NCI-H526 treated with DMSO at 0.1 percent for 48 hours (cell line): Measurements from ENCODE around the gene GSN.

Source experiments
- DNase-seq: peaks from one replicate; lab custom pipeline; 2025; lab: John Stamatoyannopoulos, UW

The GSN gene

DNA sequence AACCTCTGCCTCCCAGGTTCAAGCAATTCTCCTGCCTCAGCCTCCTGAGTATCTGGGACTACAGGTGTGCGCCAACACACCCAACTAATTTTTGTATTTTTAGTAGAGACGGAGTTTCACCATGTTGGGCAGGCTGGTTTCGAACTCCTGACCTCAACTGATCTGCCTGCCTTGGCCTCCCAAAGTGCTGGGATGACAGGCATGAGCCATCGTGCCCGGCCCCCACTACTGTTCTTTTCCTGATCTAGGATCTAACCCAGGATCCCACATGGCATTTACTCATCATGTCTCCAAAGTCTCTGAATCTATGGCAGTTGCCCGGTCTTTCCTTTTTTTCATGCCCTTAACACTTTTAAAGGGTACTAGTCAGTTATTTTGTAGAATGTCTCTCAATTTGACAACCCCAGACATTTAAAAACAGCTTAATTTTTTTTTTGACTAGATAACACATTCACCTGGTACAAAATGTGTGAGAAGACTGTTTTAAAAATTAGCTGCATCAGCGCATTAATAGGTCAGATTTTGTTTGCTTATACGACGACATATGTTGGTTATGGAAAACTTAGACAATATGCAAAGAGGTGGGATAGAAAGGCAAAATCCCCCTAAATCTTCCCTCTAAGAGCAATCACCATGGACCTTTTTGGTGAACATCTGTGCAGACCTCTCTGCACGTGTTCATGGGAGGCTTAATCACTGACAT is 55.6 kb downstream of the GSN start:
- DNase-seq, result no peak

DNA sequence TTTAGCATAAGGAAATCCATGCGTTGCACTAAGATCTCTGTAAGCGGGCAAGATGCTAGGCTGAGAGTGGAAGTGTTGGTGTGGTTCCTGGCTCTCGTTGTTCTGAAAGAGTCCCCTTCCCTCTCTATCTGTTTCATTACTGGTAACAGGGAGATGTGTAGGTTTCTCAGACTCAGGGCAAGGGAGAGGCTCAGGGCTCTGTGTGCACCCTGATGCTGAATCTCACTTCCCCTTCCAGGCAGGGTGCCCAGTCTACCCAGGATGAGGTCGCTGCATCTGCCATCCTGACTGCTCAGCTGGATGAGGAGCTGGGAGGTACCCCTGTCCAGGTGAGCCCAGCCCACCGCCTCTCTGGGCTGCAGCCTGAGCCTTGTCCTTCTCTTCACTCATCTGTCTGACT is 56.4 kb downstream of the GSN start:
- DNase-seq, result no peak

DNA sequence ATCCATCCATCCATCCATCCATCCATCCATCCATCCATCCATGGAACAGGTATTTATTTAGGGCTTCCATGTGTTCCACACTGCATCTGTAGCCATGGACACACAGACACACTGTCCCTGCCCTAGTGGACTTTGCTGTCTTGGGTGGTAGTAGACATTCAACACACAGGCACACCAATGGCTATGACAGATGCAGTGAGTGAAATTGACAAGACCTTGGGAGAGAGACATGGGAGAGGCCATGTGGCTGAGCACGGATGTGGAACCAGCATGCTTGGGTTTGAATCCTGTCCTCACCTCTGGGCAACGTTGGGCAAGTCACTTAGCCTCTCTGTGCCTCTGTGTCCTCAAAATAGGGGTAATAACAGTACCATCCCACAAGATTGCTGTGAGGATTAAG is 56.8 kb downstream of the GSN start:
- no peak for DNase-seq

DNA sequence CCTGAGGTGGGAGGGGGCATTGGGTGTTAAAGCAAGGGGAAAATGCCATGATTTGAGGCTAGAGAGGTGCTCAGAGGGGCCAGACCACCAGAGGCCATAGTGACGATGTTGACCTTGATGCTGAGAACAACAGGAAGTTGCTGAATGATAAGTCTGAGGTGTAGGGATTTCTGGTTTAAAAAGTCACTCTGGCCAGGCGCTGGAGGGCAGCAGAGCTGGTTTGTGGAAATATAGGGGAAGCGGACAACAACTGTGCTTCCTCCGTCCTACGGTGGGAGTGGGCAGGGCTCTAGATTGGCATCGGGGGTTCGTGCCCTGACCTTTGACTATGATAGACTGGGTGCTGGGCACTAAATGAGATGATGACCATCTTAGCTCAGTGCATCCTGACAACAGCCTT is 57.4 kb downstream of the GSN start:
- no peak for DNase-seq

- no peak for DNase-seq
Measured at GRCh38 chr9:121326130-121326838, 58.3 kb downstream of the GSN start.

DNA sequence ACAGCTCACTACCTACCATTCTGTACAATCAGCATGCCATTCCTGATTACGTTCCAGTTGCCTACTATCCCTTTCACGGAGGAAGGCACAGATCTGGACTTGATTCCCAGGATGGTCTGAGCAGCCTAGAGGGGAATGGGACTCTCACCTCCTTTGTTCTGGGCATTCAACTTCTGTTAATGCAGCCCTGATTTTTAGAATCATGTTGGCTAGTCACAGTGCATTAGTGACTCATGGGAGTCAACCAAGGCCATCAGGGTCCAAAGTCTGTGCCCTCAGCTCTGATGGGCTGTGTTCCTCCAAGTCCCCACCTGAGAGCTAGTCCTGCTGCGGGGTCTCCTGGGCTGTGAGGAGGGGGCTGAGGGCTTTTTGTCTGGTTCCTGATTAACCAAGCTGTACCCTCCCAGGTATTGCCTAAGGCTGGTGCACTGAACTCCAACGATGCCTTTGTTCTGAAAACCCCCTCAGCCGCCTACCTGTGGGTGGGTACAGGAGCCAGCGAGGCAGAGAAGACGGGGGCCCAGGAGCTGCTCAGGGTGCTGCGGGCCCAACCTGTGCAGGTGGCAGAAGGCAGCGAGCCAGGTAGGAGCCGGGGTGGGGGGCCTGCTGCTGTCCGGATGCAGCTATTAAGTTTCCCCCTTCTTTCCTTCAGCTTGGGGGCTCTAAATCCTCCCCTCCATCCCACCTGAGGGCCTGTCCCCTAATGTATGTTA is 59.1 kb downstream of the GSN start:
- no peak for DNase-seq

DNA sequence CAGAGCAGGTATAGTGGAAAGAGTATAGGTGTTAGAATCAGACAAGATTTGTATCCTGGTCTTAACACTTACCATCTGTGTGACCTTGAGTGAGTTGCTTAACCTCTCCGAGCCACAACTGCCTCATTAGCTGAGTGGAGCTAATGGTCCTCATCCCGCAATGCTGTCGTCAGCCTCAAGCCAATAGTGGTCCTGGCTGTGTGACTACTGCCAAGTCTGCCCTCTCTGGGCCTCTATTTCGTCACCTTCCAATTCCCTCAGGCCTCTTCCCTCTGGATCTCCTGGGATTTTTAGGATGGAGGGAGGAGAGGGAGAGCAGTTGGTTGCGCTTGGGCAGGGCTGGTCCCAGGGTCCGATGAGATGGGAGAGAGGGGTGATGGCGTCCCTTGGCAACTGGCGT is 60.5 kb downstream of the GSN start:
- no peak for DNase-seq

DNA sequence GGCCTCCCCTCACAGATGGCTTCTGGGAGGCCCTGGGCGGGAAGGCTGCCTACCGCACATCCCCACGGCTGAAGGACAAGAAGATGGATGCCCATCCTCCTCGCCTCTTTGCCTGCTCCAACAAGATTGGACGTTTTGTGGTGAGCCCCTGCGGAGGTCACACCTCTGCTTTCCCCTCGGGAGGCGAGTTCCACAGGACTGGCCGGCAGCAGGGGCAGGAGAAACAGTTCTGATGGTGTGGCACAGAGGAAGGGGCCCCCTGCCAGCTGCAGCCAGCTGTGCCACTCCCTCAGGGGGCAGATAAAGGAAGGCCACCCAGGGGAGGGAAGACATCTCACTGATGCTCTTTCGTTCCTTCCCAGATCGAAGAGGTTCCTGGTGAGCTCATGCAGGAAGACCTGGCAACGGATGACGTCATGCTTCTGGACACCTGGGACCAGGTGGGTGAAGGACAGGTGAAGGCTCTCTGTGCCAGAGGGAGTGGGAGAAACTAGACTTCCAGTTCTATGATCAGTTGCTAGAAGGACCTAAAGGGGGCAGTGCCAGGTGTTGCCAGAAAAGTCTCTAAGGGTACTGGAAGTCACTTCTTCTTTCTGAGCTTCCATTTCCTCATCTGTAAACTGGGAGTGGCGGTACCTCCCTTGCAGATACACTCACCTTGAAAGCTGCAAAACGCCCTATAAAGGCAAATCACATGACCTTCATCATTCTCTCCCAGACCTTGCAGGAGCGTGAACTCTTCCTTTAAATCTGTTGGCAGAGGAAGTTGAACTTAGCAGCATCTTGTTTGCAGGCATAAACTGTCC is 61.1 kb downstream of the GSN start:
- DNase-seq, result no peak

- no peak for DNase-seq
Measured at GRCh38 chr9:121331549-121331948, 63.6 kb downstream of the GSN start.

GRCh38 chr9:121331992-121332685 is 64.2 kb downstream of the GSN start:
- no peak for DNase-seq

- DNase-seq, result no peak
Measured at GRCh38 chr9:121333950-121334773, 66.2 kb downstream of the GSN start.

DNA sequence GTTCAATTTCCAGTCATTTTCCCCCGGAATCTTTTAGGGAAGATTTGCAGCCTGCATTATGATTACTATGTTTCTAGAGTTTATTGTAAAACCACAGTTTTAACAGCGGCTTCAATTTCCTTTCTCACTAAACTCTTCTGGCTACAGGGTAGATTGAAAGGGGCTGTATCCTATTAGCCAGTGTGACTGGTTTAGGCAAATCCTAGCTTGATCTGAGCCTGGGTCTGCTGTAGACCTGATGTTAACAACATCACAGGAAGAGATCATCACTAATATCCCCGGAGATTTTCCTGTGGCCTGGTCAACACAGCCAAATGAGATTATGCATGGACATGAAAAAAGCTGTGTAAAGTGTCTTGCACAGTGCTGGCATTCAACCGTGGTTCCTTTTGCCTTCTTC is 68.7 kb downstream of the GSN start:
- no peak for DNase-seq

- no peak for DNase-seq
Measured at GRCh38 chr9:121339437-121339836, 71.5 kb downstream of the GSN start.

DNA sequence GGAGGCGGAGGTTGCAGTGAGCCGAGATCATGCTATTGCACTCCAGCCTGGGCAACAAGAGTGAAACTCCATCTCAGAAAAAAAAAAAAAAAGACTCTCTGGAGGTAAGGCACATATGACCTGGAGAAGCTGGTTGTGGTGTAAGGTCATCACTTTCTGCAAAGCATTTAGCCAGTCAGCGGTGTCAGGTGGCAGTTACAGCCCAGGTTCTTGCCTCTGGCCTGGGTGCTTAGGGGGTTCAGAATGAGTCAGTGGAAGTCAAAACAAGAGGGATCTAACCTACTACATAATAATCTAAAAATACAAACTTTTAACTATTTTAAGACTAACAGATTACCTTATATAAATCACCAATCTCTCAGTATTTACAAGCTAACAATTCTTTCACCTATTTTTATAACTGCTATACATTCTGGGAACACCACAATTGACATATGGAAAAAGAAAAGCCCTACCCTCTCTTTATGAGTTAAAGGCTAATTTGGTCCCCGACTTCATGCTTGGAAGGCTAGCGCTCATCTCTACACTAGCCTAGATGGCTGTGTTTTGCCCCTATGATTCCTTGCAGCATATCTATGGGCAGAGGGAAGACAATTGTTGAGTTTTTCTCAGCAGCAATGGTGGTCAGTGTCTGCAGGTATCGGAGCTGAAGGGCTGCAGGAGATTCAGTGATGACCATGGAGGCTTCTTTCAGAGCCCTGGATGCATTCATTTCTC is 72.9 kb downstream of the GSN start:
- no peak for DNase-seq

GRCh38 chr9:121344184-121344583 is 76.2 kb downstream of the GSN start:
- no peak for DNase-seq

GRCh38 chr9:121345070-121345469 is 77.1 kb downstream of the GSN start:
- DNase-seq, result no peak

GRCh38 chr9:121348221-121348620 is 80.3 kb downstream of the GSN start:
- no peak for DNase-seq

DNA sequence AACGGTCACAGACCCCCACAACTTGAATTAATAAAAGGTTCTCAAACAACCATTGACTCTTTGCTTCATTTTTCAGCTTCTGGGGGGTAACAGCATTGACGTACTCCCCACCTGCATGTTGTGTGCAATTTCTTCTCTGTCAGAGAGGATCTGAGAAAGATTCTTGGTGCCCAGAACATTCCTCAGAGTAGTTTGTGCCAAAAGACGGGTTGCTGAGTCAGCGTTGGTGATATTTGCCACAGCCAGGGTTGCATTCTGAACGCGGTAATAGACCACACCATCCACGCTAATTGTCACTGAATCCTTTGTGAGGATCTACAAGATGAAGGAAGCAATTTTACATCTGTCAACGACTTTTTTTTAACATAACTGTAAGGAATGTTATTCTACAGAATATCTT is 81.0 kb downstream of the GSN start:
- no peak for DNase-seq

- no peak for DNase-seq
Measured at GRCh38 chr9:121350036-121350435, 82.1 kb downstream of the GSN start.

DNA sequence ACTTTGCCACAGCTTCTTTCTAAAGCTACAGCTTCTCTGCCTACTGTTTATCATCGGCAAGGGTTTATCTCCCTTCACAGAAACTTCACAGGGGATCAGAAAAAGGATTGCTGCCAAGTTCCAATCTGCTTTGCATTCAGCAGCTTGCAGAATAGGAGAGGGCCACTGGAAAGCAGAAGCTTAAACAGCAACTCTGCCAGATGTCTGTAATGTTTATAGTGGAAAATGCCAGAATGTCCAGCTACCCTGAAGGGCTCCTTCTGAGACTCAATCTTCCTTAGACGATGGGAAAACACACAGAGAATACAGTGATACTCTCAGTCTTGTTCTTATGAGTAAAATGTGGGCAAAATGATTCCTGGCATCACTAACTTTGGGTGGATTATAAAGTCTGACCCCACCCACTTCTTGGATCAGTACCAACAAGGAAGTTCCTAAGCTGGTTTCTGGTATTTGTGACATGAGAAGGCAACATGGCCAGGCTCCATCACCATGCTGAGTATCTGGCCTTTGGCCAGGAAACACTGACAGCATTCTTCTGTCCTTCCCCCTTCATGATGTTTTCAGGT is 83.1 kb downstream of the GSN start:
- DNase-seq, result no peak
